Neuronal stem cell (in vitro differentiated cells): Measurements from ENCODE around the gene EXOG.

ENCODE experiments used
- DNase-seq: peaks from one replicate; pipeline ENCODE4 v3.0.0-alpha.2; 2013; ENCODE audit warnings: low spot score
- H2AFZ ChIP-seq: one replicate; pipeline ENCODE4 v1.6.1; 2013; ENCODE audit warnings: mild to moderate bottlenecking, low read length, inconsistent platforms
- H2AK5ac ChIP-seq: 2 replicates; pipeline ENCODE4 v1.6.1; 2013; ENCODE audit warnings: low read depth, mild to moderate bottlenecking, inconsistent platforms, low read length, moderate library complexity, mixed read lengths
- H2BK120ac ChIP-seq: 2 replicates; pipeline ENCODE4 v1.6.1; 2013; ENCODE audit warnings: low read depth, mild to moderate bottlenecking, inconsistent platforms, low read length, moderate library complexity, mixed read lengths
- H2BK12ac ChIP-seq: one replicate; pipeline ENCODE4 v1.6.1; 2013; ENCODE audit warnings: low read length, inconsistent platforms
- H2BK15ac ChIP-seq: 2 replicates; pipeline ENCODE4 v1.6.1; 2013; ENCODE audit warnings: mild to moderate bottlenecking, low read length, inconsistent platforms, mixed read lengths
- H2BK5ac ChIP-seq: one replicate; pipeline ENCODE4 v1.6.1; 2013; ENCODE audit warnings: inconsistent platforms, mild to moderate bottlenecking, low read length, moderate library complexity
- H3K14ac ChIP-seq: one replicate; pipeline ENCODE4 v1.6.1; 2013; ENCODE audit warnings: low read length, inconsistent platforms
- H3K18ac ChIP-seq: 2 replicates; pipeline ENCODE4 v1.6.1; 2013; ENCODE audit warnings: low read length, inconsistent platforms
- H3K23ac ChIP-seq: 2 replicates; pipeline ENCODE4 v1.6.1; 2013; ENCODE audit warnings: low read depth, mild to moderate bottlenecking, mixed read lengths, low read length, inconsistent platforms; ENCODE audit not compliant: poor library complexity
- H3K27ac ChIP-seq: replicated peaks from 3 replicates; pipeline ENCODE4 v1.5.1; 2013; ENCODE audit warnings: low read length, inconsistent platforms
- H3K27me3 ChIP-seq, 3 experiments: 2 replicates each; pipeline ENCODE4 v1.6.1; 2013; ENCODE audit warnings: low read length in 3 of 3, mild to moderate bottlenecking in 2 of 3, inconsistent platforms in 1 of 3, low read depth in 1 of 3, mixed read lengths in 1 of 3, moderate library complexity in 1 of 3; ENCODE audit not compliant: control insufficient read depth in 3 of 3, insufficient read depth in 3 of 3
- H3K36me3 ChIP-seq, 2 donors: replicated peaks in 1 of 2; 2 replicates each; pipeline ENCODE4 v1.6.1; 2013; ENCODE audit warnings: low read length in 2 of 2; ENCODE audit not compliant: control insufficient read depth in 2 of 2, insufficient read depth in 2 of 2
- H3K4ac ChIP-seq: 2 replicates; pipeline ENCODE4 v1.6.1; 2013; ENCODE audit warnings: inconsistent platforms, mild to moderate bottlenecking, low read length, moderate library complexity
- H3K4me1 ChIP-seq, 2 donors: 1 replicate in 1 of 2; 2 replicates in 1 of 2; pipeline ENCODE4 v1.6.1; 2013; ENCODE audit warnings: low read length in 2 of 2, low read depth in 1 of 2; ENCODE audit not compliant: control insufficient read depth in 2 of 2, insufficient read depth in 1 of 2
- H3K4me2 ChIP-seq: one replicate; pipeline ENCODE4 v1.6.1; 2013; ENCODE audit warnings: mild to moderate bottlenecking, low read length, inconsistent platforms; ENCODE audit not compliant: insufficient read depth, poor library complexity, severe bottlenecking
- H3K4me3 ChIP-seq, 2 donors: 2 replicates each; pipeline ENCODE4 v1.5.1; 2013; ENCODE audit warnings: low read length in 2 of 2, mild to moderate bottlenecking in 2 of 2, inconsistent platforms in 1 of 2, moderate library complexity in 1 of 2
- H3K79me1 ChIP-seq: one replicate; pipeline ENCODE4 v1.6.1; 2013; ENCODE audit warnings: low read depth, mild to moderate bottlenecking, inconsistent platforms, low read length, moderate library complexity
- H3K9ac ChIP-seq: one replicate; pipeline ENCODE4 v1.6.1; 2013; ENCODE audit warnings: mild to moderate bottlenecking, low read depth, low read length, inconsistent platforms; ENCODE audit not compliant: poor library complexity
- H3K9me3 ChIP-seq, 2 donors: replicated peaks in 1 of 2; 2 replicates each; pipeline versions ENCODE3 to v1.6.1; 2013; ENCODE audit warnings: low read length in 2 of 2, mild to moderate bottlenecking in 2 of 2, inconsistent platforms in 1 of 2, low read depth in 1 of 2, mixed read lengths in 1 of 2, moderate library complexity in 1 of 2; ENCODE audit not compliant: control insufficient read depth in 2 of 2, insufficient read depth in 1 of 2
- H4K8ac ChIP-seq: one replicate; pipeline ENCODE4 v1.6.1; 2013; ENCODE audit warnings: low read depth, mild to moderate bottlenecking, inconsistent platforms, low read length, moderate library complexity
- H4K91ac ChIP-seq: one replicate; pipeline ENCODE4 v1.6.1; 2013; ENCODE audit warnings: low read length, low read depth, mild to moderate bottlenecking, inconsistent platforms; ENCODE audit not compliant: poor library complexity
- WGBS, 2 donors: extraction: QIAGEN DNeasy Blood & Tissue Kit; methylation state at CpG; one replicate each; pipeline ENCODE4 v1.1.7; 2013; ENCODE audit warnings: missing lambda C conversion rate in 2 of 2, mixed read lengths in 1 of 2; ENCODE audit not compliant: insufficient read length in 2 of 2, insufficient replicate concordance in 1 of 2; ENCODE audit errors: extremely low coverage in 2 of 2; 5-methylcytosine and 5-hydroxymethylcytosine counted together

Gene EXOG

GRCh38 chr3:38549957-38550840 is 54.1 kb downstream of the EXOG start:
- H3K4ac ChIP-seq = no peak overlapping the region
- H3K36me3 ChIP-seq = peaks cover 0 to 2% of the 10 kb centered on the region in 2 donors
- H2BK120ac ChIP-seq = no peak overlapping the region
- H4K8ac ChIP-seq = no peak overlapping the region
- peak overlapping the region; percentile 18 for H3K23ac ChIP-seq
- H3K4me3 ChIP-seq = no peak overlapping the region
- no peak overlapping the region for H3K9ac ChIP-seq
- peaks cover 0 to 2% of the 10 kb centered on the region in 2 donors for H3K4me1 ChIP-seq
- H3K9me3 ChIP-seq = peaks cover 0 to 4% of the 10 kb centered on the region in 2 donors
- no peaks in the 10 kb centered on the region for H3K79me1 ChIP-seq
- H4K91ac ChIP-seq = no peak overlapping the region
- no peak overlapping the region for H2AFZ ChIP-seq
- no peak overlapping the region for H3K14ac ChIP-seq
- peak overlapping the region; percentile 53 for H3K18ac ChIP-seq
- no CpG with 5 or more reads among the region's 33 CpGs for WGBS, 2 donors
- H3K4me2 ChIP-seq = no peak overlapping the region
- H3K27ac ChIP-seq = no peak overlapping the region
- H2BK15ac ChIP-seq = no peak overlapping the region
- no peak overlapping the region for H2BK12ac ChIP-seq
- peaks cover 0 to 3% (median 0%) of the 10 kb centered on the region in 3 experiments for H3K27me3 ChIP-seq
- no peak overlapping the region for H2AK5ac ChIP-seq
- DNase-seq = no peak
- no peak overlapping the region for H2BK5ac ChIP-seq

GRCh38 chr3:38551026-38551832 is 55.1 kb downstream of the EXOG start:
- peak overlapping the region; percentile 22 for H3K23ac ChIP-seq
- H3K4me3 ChIP-seq = no peak overlapping the region
- H3K27me3 ChIP-seq = no peaks in the 10 kb centered on the region
- no peak overlapping the region for H2BK12ac ChIP-seq
- H4K91ac ChIP-seq = no peak overlapping the region
- H2BK5ac ChIP-seq = no peak overlapping the region
- H2AK5ac ChIP-seq = no peak overlapping the region
- no peak overlapping the region for H2AFZ ChIP-seq
- H3K9me3 ChIP-seq = peaks cover 0 to 4% of the 10 kb centered on the region in 2 donors
- no peak overlapping the region for H4K8ac ChIP-seq
- peaks cover 0 to 2% of the 10 kb centered on the region in 2 donors for H3K36me3 ChIP-seq
- peak overlapping the region; percentile 65 for H3K9ac ChIP-seq
- no CpG with 5 or more reads among the region's 30 CpGs for WGBS, 2 donors
- H3K14ac ChIP-seq = peak overlapping the region; percentile 21
- H2BK120ac ChIP-seq = no peak overlapping the region
- no peak overlapping the region for H2BK15ac ChIP-seq
- DNase-seq = no peak
- H3K4me2 ChIP-seq = no peak overlapping the region
- H3K4ac ChIP-seq = no peak overlapping the region
- no peak overlapping the region for H3K27ac ChIP-seq
- no peaks in the 10 kb centered on the region for H3K79me1 ChIP-seq
- H3K18ac ChIP-seq = peak overlapping the region; percentile 49
- H3K4me1 ChIP-seq = no peaks in the 10 kb centered on the region

- H2AK5ac ChIP-seq = no peak overlapping the region
- H3K18ac ChIP-seq = no peak overlapping the region
- no peak overlapping the region for H4K8ac ChIP-seq
- H2AFZ ChIP-seq = no peak overlapping the region
- no peak overlapping the region for H3K9ac ChIP-seq
- H3K9me3 ChIP-seq = peaks cover 0 to 4% of the 10 kb centered on the region in 2 donors
- no peak overlapping the region for H2BK12ac ChIP-seq
- H3K27me3 ChIP-seq = no peaks in the 10 kb centered on the region
- peaks cover 0 to 2% of the 10 kb centered on the region in 2 donors for H3K36me3 ChIP-seq
- H3K4me1 ChIP-seq = no peaks in the 10 kb centered on the region
- H3K4me2 ChIP-seq = no peak overlapping the region
- no peak overlapping the region for H2BK15ac ChIP-seq
- H3K14ac ChIP-seq = no peak overlapping the region
- no peak overlapping the region for H3K4me3 ChIP-seq
- H3K27ac ChIP-seq = no peak overlapping the region
- no peak for DNase-seq
- no peak overlapping the region for H3K4ac ChIP-seq
- H2BK5ac ChIP-seq = no peak overlapping the region
- H3K79me1 ChIP-seq = no peaks in the 10 kb centered on the region
- no peak overlapping the region for H3K23ac ChIP-seq
- H4K91ac ChIP-seq = no peak overlapping the region
- WGBS, 2 donors = no CpG with 5 or more reads among the region's 6 CpGs
- H2BK120ac ChIP-seq = no peak overlapping the region
Observed at GRCh38 chr3:38552364-38552763, 56.2 kb downstream of the EXOG start.

GRCh38 chr3:38553071-38553470 is 56.9 kb downstream of the EXOG start:
- no peak overlapping the region for H2BK5ac ChIP-seq
- H2AK5ac ChIP-seq = no peak overlapping the region
- H3K4ac ChIP-seq = no peak overlapping the region
- H3K27ac ChIP-seq = no peak overlapping the region
- no peaks in the 10 kb centered on the region for H3K79me1 ChIP-seq
- no peak overlapping the region for H3K18ac ChIP-seq
- H3K14ac ChIP-seq = no peak overlapping the region
- H3K27me3 ChIP-seq = no peaks in the 10 kb centered on the region
- H2BK12ac ChIP-seq = no peak overlapping the region
- H4K8ac ChIP-seq = no peak overlapping the region
- no peak overlapping the region for H3K4me2 ChIP-seq
- H2AFZ ChIP-seq = no peak overlapping the region
- no peaks in the 10 kb centered on the region for H3K4me1 ChIP-seq
- no peak for DNase-seq
- peaks cover 0 to 2% of the 10 kb centered on the region in 2 donors for H3K36me3 ChIP-seq
- no peak overlapping the region for H3K23ac ChIP-seq
- H3K9me3 ChIP-seq = peaks cover 0 to 4% of the 10 kb centered on the region in 2 donors
- no peak overlapping the region for H3K9ac ChIP-seq
- H3K4me3 ChIP-seq = no peak overlapping the region
- H4K91ac ChIP-seq = no peak overlapping the region
- H2BK15ac ChIP-seq = no peak overlapping the region
- H2BK120ac ChIP-seq = no peak overlapping the region
- no CpG with 5 or more reads among the region's 2 CpGs for WGBS, 2 donors
